ENCODE results near the gene SYNJ2BP.

SYNJ2BP gene

GRCh38 chr14:70398280-70398679, 18.6 kb downstream of the SYNJ2BP start:
- TF ChIP-seq TAF1 (IDR thresholded peaks at IDR 0.05; ENCODE audit: borderline replicate concordance, insufficient read depth, low read length) (no peak), SIN3A (IDR thresholded peaks at IDR 0.05; ENCODE audit: borderline replicate concordance, insufficient read depth, low read length) (no peak), REST (IDR thresholded peaks at IDR 0.05; ENCODE audit: insufficient read depth in 1 of 2, low read depth in 2 of 2, low read length in 2 of 2) (no peak), FOXP2 (optimal IDR thresholded peaks at IDR 0.05; ENCODE audit: borderline replicate concordance, extremely low read depth, extremely low read length, insufficient read depth) (no peak), POLR2AphosphoS5 (IDR thresholded peaks at IDR 0.05; ENCODE audit: low read depth, low read length) (no peak)

- TF ChIP-seq SIN3A (IDR thresholded peaks at IDR 0.05; ENCODE audit: borderline replicate concordance, insufficient read depth, low read length) (no peak), REST (IDR thresholded peaks at IDR 0.05; ENCODE audit: insufficient read depth in 1 of 2, low read depth in 2 of 2, low read length in 2 of 2) (no peak), POLR2AphosphoS5 (IDR thresholded peaks at IDR 0.05; ENCODE audit: low read depth, low read length) (no peak), TAF1 (IDR thresholded peaks at IDR 0.05; ENCODE audit: borderline replicate concordance, insufficient read depth, low read length) (no peak), FOXP2 (optimal IDR thresholded peaks at IDR 0.05; ENCODE audit: borderline replicate concordance, extremely low read depth, extremely low read length, insufficient read depth) (no peak)
These were observed 19.1 kb downstream of the SYNJ2BP start for GRCh38 chr14:70397746-70398145.

- TF ChIP-seq TAF1 (IDR thresholded peaks at IDR 0.05; ENCODE audit: borderline replicate concordance, insufficient read depth, low read length) = no peak
- no peak for TF ChIP-seq POLR2AphosphoS5 (IDR thresholded peaks at IDR 0.05; ENCODE audit: low read depth, low read length)
- no peak for TF ChIP-seq FOXP2 (optimal IDR thresholded peaks at IDR 0.05; ENCODE audit: borderline replicate concordance, extremely low read depth, extremely low read length, insufficient read depth)
- TF ChIP-seq SIN3A (IDR thresholded peaks at IDR 0.05; ENCODE audit: borderline replicate concordance, insufficient read depth, low read length) = no peak
- TF ChIP-seq REST (IDR thresholded peaks at IDR 0.05; ENCODE audit: insufficient read depth in 1 of 2, low read depth in 2 of 2, low read length in 2 of 2) = no peak
These were observed 22.1 kb downstream of the SYNJ2BP start for GRCh38 chr14:70394674-70395306.

- TF ChIP-seq FOXP2 (optimal IDR thresholded peaks at IDR 0.05; ENCODE audit: borderline replicate concordance, extremely low read depth, extremely low read length, insufficient read depth) (no peak), TAF1 (IDR thresholded peaks at IDR 0.05; ENCODE audit: borderline replicate concordance, insufficient read depth, low read length) (no peak), SIN3A (IDR thresholded peaks at IDR 0.05; ENCODE audit: borderline replicate concordance, insufficient read depth, low read length) (no peak)
These were observed 24.2 kb downstream of the SYNJ2BP start for GRCh38 chr14:70392676-70393075.

GRCh38 chr14:70391493-70392391, 25.1 kb downstream of the SYNJ2BP start:
- TF ChIP-seq FOXP2 (optimal IDR thresholded peaks at IDR 0.05; ENCODE audit: borderline replicate concordance, extremely low read depth, extremely low read length, insufficient read depth) (no peak), REST (IDR thresholded peaks at IDR 0.05; ENCODE audit: insufficient read depth in 1 of 2, low read depth in 2 of 2, low read length in 2 of 2) (no peak), SIN3A (IDR thresholded peaks at IDR 0.05; ENCODE audit: borderline replicate concordance, insufficient read depth, low read length) (no peak), TAF1 (IDR thresholded peaks at IDR 0.05; ENCODE audit: borderline replicate concordance, insufficient read depth, low read length) (no peak), POLR2AphosphoS5 (IDR thresholded peaks at IDR 0.05; ENCODE audit: low read depth, low read length) (no peak)
